Dedifferentiated amniotic fluid mesenchymal stem cell (primary cell): Measurements from ENCODE around the gene OR4P4.

Experiments used
- DNase-seq: peaks from one replicate; pipeline ENCODE4 v3.0.0-alpha.2; 2016; ENCODE audit errors: extremely low spot score

Gene OR4P4

DNA sequence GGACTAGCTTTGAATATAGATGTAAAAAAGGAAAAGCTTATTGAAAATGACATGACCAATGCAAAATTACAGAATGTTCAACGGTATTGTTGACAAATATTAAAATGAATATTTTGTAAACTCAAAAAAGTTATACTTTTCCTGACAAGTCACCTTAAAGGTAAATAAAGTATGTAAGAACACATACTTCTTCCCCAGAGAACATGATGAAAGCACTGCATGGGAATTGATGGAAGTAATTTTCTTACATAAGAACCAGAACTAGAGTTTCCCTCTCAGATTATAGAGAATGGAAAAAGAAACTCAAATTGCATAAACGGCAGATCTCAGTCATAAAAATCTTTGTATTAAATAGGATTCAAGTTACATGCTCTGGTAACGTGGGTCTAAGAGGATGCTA lies at the start of gene OR4P4:
OR4P4 (plus strand) TSS at position 301 of the 400 bp plus-strand sequence.
- no peak for DNase-seq

- no peak for DNase-seq
These were observed 27.4 kb upstream of the OR4P4 start, which contains the start of gene OR4C11 for GRCh38 chr11:55607545-55607944. TSS of gene OR4C11 (minus strand) at chr11:55607645. CDS start at chr11:55604373, 3,272 bp downstream.

- no peak for DNase-seq
These were observed 10.4 kb upstream of the OR4P4 start for GRCh38 chr11:55624531-55624930.

- DNase-seq: no peak
These were observed 13.1 kb downstream of the OR4P4 start, which contains the start of gene OR4S2 for GRCh38 chr11:55648027-55648426. TSS of gene OR4S2 (plus strand) at chr11:55648327. CDS start at chr11:55650904, 2,577 bp downstream.

DNA sequence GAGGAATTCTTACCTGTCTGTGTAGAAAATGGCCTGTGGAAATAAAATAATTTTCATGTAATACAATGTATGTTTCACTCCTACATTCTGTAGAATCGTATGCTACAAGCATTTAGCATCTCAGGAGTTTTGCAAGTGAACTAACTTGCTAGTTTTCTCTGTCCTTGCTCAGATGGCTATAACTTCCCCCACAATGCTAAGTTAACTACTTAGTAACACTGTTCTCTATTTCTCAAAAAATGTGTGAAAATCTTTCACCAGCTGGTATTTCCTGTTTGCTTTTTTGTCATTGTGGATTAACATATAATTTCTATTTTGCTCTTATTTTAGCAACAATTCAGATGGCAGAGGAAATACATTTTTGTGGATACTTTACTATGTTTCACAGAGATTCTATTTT lies 17.6 kb downstream of the OR4P4 start:
- no peak for DNase-seq

- DNase-seq: no peak
These were observed 20.2 kb downstream of the OR4P4 start for GRCh38 chr11:55655096-55655495.

DNA sequence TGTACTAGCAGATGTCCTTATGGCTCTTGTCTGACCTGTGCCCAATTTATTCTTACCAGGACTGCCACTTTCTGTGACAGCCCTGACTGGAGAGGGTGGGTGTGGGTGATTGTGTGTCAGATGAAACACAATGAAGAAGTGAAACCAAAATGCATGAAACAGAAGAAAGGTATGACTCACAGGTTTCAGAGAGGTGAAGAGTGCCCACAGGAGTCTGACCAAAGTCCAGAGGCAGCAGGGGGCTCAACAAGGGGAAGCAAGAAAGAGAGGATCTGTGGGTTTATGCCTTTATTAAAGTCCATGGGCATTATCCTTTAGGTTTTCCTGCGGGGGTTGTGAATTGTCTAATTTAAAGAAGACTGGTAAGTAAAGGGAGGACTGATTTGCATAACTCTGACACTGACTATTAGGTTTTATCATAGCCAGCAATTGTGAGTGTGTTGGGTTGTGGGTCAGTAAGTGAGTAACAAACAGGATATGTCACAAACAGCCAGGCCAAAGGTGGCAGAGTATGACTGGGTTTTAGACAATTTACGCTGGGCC lies 23.2 kb downstream of the OR4P4 start:
- no peak for DNase-seq

- no peak for DNase-seq
These were observed 23.7 kb downstream of the OR4P4 start for GRCh38 chr11:55658608-55659007.

DNA sequence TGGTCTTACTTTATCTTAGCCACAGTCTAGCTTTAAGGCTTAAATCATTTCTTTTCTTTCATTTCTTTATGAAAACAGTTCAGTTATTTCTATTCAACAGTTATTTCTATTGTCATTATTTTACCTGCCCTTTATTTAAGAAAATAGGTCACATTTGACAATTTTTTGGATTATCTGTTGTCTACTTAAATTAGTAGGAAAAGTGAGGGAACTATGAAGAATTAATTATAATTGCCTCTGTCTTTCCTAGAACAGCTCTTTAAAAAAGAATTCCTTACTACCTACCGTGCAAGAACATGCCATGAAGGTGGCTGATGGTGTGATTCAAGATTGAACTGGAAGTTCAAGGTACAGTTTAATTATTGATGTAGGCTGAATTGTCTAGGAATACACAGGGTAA lies 27.0 kb downstream of the OR4P4 start, which contains the start of gene OR4C6:
OR4C6 (plus strand) TSS at position 301 of the 400 bp plus-strand sequence. CDS start 2,966 bp downstream, outside the sequence.
- DNase-seq: no peak

DNA sequence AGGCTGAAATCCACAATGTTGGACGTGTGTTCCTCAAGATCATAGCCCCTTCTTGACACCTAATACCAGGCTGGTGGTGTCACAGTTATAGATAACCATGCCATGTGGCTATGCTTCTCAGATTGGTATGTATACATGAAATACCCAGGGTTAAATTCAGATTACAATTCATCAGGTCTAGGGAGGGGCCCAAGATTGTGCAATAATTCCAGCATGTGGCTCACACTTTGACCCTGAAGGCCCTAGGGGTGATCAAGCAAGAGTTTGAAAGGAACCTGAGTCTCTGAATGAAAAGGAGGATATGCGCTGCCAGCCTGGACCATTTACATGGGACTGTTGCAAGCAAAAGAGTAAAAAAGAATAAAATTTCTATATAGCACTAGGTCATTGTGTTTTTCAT lies 34.5 kb downstream of the OR4P4 start:
- DNase-seq: no peak

GRCh38 chr11:55673860-55674259 lies 38.9 kb downstream of the OR4P4 start:
- DNase-seq: no peak
